OCI-LY7 (cell line): Measurements from ENCODE around the gene ATP8B1. TPM values are rescaled to one million over a fixed set of nuclear protein-coding genes. Genes with fewer than 3 reads are reported as not detected.

Experiments
- BruUV-seq: library from RNA; stranded (reverse); fragments of 400-500 nt; replicated peaks from 2 replicates; lab custom pipeline; 2021; lab: Mats Ljungman, UMichigan
- CTCF ChIA-PET: fragments of 300-600 bp; sonication (Branson Sonifier 250); formaldehyde crosslinking; loops from one replicate; lab custom pipeline; 2022; ENCODE audit warnings: antibody characterized with exemption; ENCODE audit not compliant: unreplicated experiment; lab: Charles Lee
- POLR2A ChIA-PET: fragments of 300-600 bp; sonication (Branson Sonifier 250); formaldehyde crosslinking; loops from one replicate; lab custom pipeline; 2022; ENCODE audit warnings: antibody characterized with exemption; lab: Charles Lee
- DNase-seq: peaks from one replicate; pipeline ENCODE4 v3.0.0-alpha.2; 2015; ENCODE audit warnings: low spot score
- H2AFZ ChIP-seq: fragments of 200-600 bp; sonication (generic), shearing (Covaris generic); 2 replicates; pipeline ENCODE4 v1.6.1; 2014; ENCODE audit warnings: mild to moderate bottlenecking, antibody characterized with exemption, low read length, moderate library complexity
- H3K27ac ChIP-seq: fragments of 200-600 bp; sonication (generic); 2 replicates; pipeline ENCODE4 v1.5.1; 2014; ENCODE audit warnings: mixed run types, low read depth, mild to moderate bottlenecking, moderate library complexity, low read length, inconsistent platforms; ENCODE audit not compliant: poor library complexity, severe bottlenecking
- H3K36me3 ChIP-seq: fragments of 200-600 bp; sonication (generic); 2 replicates; pipeline ENCODE4 v1.6.1; 2014; ENCODE audit warnings: mild to moderate bottlenecking, antibody characterized with exemption, low read length, moderate library complexity, mixed read lengths; ENCODE audit not compliant: insufficient read depth
- H3K4me1 ChIP-seq: fragments of 200-600 bp; sonication (generic); 2 replicates; pipeline ENCODE4 v1.5.1; 2014; ENCODE audit warnings: mild to moderate bottlenecking, low read length; ENCODE audit not compliant: insufficient read depth, poor library complexity, severe bottlenecking
- H3K4me2 ChIP-seq: fragments of 200-600 bp; sonication (generic); 2 replicates; pipeline ENCODE4 v1.6.1; 2014; ENCODE audit warnings: mild to moderate bottlenecking, low read length
- H3K4me3 ChIP-seq: fragments of 200-600 bp; sonication (generic); 2 replicates; pipeline ENCODE4 v1.5.1; 2014; ENCODE audit warnings: mild to moderate bottlenecking, low read depth, low read length; ENCODE audit not compliant: poor library complexity, severe bottlenecking
- H3K79me2 ChIP-seq: fragments of 200-600 bp; sonication (generic); 2 replicates; pipeline ENCODE4 v1.6.1; 2016; ENCODE audit warnings: low read depth, mild to moderate bottlenecking, low read length, moderate library complexity, mixed read lengths; ENCODE audit not compliant: insufficient read depth
- H3K9me2 ChIP-seq: fragments of 200-600 bp; sonication (generic); 2 replicates; pipeline ENCODE4 v1.6.1; 2016; ENCODE audit warnings: mild to moderate bottlenecking, low read length, mixed read lengths; ENCODE audit not compliant: insufficient read depth
- H3K9me3 ChIP-seq: fragments of 200-600 bp; sonication (generic); 2 replicates; pipeline ENCODE4 v1.6.1; 2014; ENCODE audit warnings: mild to moderate bottlenecking, mixed run types, low read length, mixed read lengths
- H4K20me1 ChIP-seq: fragments of 200-600 bp; sonication (generic); 2 replicates; pipeline ENCODE4 v1.6.1; 2014; ENCODE audit warnings: mild to moderate bottlenecking, antibody characterized with exemption, low read length, moderate library complexity, mixed read lengths; ENCODE audit not compliant: insufficient read depth
- CTCF ChIP-seq: fragments of 200-600 bp; sonication (generic); conservative IDR thresholded peaks from 2 replicates; pipeline ENCODE4 v1.5.1; 2014; ENCODE audit warnings: mild to moderate bottlenecking, antibody characterized with exemption, low read length, moderate library complexity, mixed read lengths
- EZH2phosphoT487 ChIP-seq: fragments of 200-600 bp; sonication (generic); IDR thresholded peaks from 2 replicates; pipeline ENCODE4 v1.6.1; 2018; ENCODE audit warnings: low read depth, borderline replicate concordance, mild to moderate bottlenecking, mixed run types, antibody characterized with exemption, low read length, moderate library complexity, mixed read lengths
- intact Hi-C: fragments of 100-400 bp; cut with micrococcal nuclease; formaldehyde crosslinking; loops from one replicate; pipeline ENCODE4 v1.10.0; 2022; ENCODE audit not compliant: unreplicated experiment
- total RNA-seq, 2 experiments: library from RNA; depleted of rRNA in 1 of 2; stranded (reverse); fragments of >200 nt in 1 of 2; shearing (Covaris generic) in 1 of 2; gene quantifications; 2 replicates each; pipeline ENCODE4 v1.2.3, GENCODE V29; 2014 to 2022

The ATP8B1 gene
- total RNA-seq, 2 experiments from 2014 or later = not detected

- ChIA-PET POLR2A (no interaction called here), CTCF (no interaction called here)
- Histone ChIP-seq H2AFZ (no peak overlapping the region), H3K79me2 (no peaks in the 10 kb centered on the region), H3K9me2 (no peaks in the 10 kb centered on the region), H3K4me3 (no peak overlapping the region), H3K4me1 (no peaks in the 10 kb centered on the region), H4K20me1 (no peaks in the 10 kb centered on the region), H3K36me3 (no peaks in the 10 kb centered on the region), H3K9me3 (no peaks in the 10 kb centered on the region), H3K27ac (no peak overlapping the region), H3K4me2 (no peak overlapping the region)
- BruUV-seq = no TSS peak
- intact Hi-C loops = no loop called here
- DNase-seq = no peak
- TF ChIP-seq CTCF (no peak), EZH2phosphoT487 (no peak)
Observed at GRCh38 chr18:57812126-57812477, 9.0 kb upstream of the ATP8B1 start.

GRCh38 chr18:57811477-57812125 lies 8.5 kb upstream of the ATP8B1 start:
- no peak overlapping the region for H3K4me2 ChIP-seq
- ChIA-PET CTCF (no interaction called here), POLR2A (no interaction called here)
- no peaks in the 10 kb centered on the region for H3K79me2 ChIP-seq
- no peak overlapping the region for H3K27ac ChIP-seq
- intact Hi-C loops = no loop called here
- no peak for DNase-seq
- H4K20me1 ChIP-seq = no peaks in the 10 kb centered on the region
- TF ChIP-seq EZH2phosphoT487 (no peak), CTCF (no peak)
- H3K9me2 ChIP-seq = no peaks in the 10 kb centered on the region
- no peak overlapping the region for H2AFZ ChIP-seq
- H3K9me3 ChIP-seq = no peaks in the 10 kb centered on the region
- H3K4me1 ChIP-seq = no peaks in the 10 kb centered on the region
- H3K36me3 ChIP-seq = no peaks in the 10 kb centered on the region
- no TSS peak for BruUV-seq
- no peak overlapping the region for H3K4me3 ChIP-seq

GRCh38 chr18:57809190-57809589 lies 6.1 kb upstream of the ATP8B1 start:
- intact Hi-C loops = no loop called here
- Histone ChIP-seq H3K27ac (no peak overlapping the region), H3K9me3 (no peaks in the 10 kb centered on the region), H3K4me3 (no peak overlapping the region), H3K36me3 (no peaks in the 10 kb centered on the region), H2AFZ (no peak overlapping the region), H3K9me2 (no peaks in the 10 kb centered on the region), H3K79me2 (no peaks in the 10 kb centered on the region), H3K4me1 (no peaks in the 10 kb centered on the region), H3K4me2 (no peak overlapping the region), H4K20me1 (no peaks in the 10 kb centered on the region)
- no TSS peak for BruUV-seq
- CTCF ChIA-PET = no interaction called here
- TF ChIP-seq CTCF (no peak), EZH2phosphoT487 (no peak)
- POLR2A ChIA-PET = no interaction called here
- DNase-seq = no peak
